GM21381 (cell line): ENCODE results near the gene NOTCH1.

Experiments
- ATAC-seq: cut with Tn5 transposase; IDR thresholded peaks from one replicate; pipeline ENCODE4 v1.9.1; 2021; ENCODE audit warnings: mild to moderate bottlenecking, moderate library complexity; ENCODE audit not compliant: unreplicated experiment

Gene NOTCH1

GRCh38 chr9:136549010-136549980 lies 3.4 kb upstream of the NOTCH1 start:
- ATAC-seq, result no peak

GRCh38 chr9:136547508-136548215 lies 1.8 kb upstream of the NOTCH1 start:
- no peak for ATAC-seq

GRCh38 chr9:136546697-136547501 lies 1.1 kb upstream of the NOTCH1 start:
- peak; percentile 0 for ATAC-seq

GRCh38 chr9:136545692-136545964 lies 220 bp downstream of the NOTCH1 start:
- ATAC-seq, result no peak

DNA sequence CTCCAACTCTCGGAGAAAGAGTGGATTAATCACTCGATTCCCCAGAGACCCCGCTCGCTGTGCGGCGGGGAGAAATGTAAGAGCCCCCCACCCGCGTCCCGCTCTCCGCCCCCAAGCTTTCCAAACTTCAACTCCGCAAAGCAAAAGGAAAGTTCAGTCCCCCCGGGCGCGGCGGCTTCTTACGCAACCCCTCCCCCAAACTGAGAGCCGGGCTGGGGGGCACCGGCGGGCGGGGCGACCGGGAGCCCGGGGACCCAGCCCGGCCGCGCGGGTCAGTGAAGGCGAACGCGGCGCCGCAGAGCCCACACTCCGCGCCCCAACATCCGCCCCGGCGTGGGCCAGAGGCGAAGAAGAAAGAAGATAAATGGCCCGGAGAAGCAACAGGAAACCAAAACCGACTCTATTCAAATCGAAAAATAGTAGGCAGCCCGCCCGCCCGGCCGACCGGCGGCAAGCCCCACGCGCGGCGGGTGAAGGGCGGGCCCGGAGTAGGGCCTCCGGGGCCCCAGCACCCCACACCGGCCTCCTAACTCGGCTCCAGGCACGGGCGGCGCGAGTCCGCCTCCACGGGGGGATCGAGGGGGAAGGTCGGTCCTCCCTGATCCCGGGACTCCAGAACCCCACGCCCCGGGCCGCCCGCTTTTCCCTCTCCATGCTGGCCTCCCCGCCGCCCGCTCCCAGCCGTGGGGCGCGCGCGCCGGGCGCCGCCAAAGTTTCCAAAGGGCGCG lies 720 bp downstream of the NOTCH1 start:
- ATAC-seq, result peak; percentile 17

GRCh38 chr9:136544548-136544963 lies 1.3 kb downstream of the NOTCH1 start:
- ATAC-seq, result no peak

DNA sequence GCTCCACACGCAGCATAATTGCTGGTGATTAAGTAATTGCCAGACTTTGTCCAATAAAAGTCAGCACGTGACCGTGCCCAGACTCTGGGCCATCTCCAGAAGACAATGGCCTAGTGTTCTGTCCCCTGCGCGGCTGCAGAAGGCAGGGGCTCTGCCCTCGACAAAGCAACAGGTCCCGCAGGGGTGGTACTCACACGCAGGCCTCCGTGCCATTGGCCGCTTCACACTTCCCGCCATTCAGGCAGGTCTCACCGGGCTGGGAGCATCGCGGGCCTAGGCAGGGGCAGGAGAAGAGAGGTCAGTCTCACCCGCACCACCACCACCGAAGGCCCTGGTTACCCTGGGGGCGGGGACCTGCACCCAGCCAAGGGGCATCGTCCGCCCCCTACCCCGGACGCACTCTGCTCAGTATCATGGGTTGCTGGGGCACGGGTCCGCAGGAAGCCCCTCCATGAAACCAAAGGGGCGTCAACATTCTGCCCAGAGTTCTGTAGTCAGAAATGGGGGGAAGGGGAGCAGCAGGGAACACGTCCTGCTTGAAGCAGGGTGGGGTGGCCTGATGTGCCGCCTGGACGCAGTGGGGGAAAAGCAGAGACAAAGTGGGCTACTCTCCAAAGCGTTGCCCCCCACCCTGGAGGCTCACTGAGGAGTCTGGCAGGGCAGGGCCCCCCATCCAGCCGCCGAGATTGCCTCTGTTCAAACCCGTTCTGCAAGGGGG lies 1.9 kb downstream of the NOTCH1 start:
- no peak for ATAC-seq

GRCh38 chr9:136543280-136543679 lies 2.6 kb downstream of the NOTCH1 start:
- no peak for ATAC-seq

DNA sequence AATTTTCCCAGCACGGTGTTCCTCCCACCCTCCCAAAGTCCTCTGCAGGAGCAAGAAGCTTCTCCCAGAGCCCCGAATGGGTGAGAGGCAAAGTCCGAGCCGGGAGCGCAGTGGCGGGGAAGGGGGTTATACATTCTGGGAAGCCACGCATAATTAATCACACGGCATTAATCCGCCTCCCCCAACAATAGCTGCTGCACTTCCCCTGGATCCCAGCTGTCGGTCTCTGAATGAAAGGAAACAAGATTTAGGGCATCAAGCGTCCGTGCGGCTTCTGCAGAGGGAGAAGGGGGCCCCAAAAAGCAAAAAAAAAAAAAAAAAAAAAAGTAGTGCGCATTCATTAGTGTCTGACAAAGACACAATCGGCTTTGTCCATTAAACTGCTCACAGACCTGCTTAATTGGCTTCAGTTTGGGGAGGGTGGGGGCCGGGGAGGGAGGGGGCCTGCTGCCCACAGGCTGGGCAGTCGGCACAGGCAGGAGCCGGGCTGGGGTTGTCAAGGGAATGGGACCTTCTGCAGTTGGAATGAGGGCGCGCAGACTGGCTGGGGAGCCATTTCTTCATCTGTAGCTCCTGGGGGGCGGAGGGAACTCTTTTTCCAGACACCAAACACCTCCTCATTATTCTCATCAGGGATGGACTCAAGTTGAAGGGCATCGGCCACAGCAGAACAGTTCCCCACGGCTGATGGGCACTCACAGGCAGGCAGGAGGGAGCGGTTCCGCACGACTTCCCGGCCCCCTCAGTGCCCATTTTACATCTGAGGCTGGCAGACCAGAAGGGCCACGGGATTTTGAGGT lies 3.4 kb downstream of the NOTCH1 start:
- no peak for ATAC-seq

DNA sequence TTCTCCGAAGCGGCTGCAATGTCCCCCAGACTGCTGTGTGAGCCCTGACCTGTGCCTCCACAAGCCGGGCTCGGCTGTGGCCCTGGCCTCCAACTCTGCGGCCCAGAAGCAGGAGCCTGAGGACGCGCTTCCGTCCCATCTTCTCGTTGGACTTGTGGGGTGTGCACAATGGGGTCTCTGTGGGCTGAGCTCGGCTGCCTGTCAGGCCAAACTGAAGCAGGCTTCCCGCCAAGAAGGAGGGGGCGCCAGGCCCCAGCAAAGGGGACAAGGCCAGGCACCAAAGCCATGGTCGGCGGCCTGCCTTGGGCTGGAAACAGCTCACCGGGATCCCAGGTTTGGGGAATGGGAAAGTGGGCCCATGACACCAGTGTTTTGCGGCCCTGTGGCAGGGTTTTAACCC lies 4.1 kb downstream of the NOTCH1 start:
- ATAC-seq, result no peak

DNA sequence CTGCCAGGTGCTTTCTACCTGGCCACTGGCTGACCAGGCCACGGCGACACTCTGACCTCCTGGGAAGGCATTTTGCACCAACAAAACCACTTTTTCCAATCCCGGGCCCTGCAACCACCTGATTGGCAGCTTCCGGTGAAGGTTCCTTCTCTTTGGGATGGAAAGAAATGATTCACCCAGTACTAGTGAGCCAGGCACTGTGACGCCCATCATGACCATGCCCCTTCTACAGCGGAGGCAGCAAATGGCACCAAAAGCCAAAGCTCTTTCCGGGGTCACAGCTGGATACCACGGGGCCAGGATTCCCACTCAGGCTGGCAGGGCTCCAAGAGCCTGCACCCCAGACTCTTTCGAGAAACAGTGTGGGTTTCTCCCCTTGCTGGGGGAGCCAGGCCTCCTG lies 4.7 kb downstream of the NOTCH1 start:
- no peak for ATAC-seq

DNA sequence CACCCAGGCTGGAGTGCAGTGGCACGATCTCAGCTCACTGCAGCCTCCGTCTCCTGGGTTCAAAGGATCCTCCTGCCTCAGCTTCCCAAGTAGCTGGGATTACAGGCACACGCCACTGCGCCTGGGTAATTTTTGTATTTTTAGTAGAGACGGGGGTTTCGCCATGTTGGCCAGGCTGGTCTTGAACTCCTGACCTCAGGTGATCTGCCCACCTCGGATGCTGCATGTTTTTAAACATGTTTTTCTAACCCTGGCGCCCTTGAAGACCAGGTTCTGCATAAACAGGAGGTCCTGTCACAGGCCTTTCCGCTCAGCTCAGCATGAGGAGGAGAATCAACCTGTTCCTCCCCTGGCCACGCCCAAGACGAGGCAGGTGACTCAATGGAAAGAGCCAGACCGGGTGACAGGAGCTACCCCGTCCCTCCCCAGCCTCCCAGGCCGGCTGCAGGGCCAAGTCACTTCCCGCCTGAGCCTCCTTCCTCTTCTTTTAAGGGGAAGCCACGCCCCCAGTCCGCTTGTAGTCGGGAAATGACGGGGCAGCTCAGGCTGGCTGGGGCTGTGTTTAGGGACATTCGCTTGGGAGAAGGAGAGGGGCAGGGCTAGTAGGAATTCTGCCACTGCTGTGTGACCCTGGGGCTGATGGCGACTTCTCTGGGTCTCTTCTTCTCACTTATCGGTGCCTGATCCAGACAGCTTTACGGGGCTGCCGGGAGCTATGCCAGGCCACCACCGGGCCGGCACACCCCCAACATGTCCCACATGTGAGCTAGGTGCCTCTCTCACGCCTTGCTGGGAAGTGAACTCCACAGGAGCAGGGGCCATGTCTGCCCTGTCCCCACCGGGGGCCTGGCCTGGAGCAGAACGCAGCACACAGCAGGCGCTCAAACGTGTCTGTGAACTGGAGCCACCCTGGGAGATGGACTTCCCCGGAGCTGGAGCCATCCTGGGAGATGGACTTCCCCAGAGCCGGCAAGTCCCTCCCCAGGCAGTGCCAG lies 6.1 kb downstream of the NOTCH1 start:
- peak; percentile 48 for ATAC-seq

- peak; percentile 34 for ATAC-seq
Measured at GRCh38 chr9:136538599-136539426, 7.0 kb downstream of the NOTCH1 start.

- no peak for ATAC-seq
Measured at GRCh38 chr9:136537896-136538598, 7.8 kb downstream of the NOTCH1 start.

- ATAC-seq, result no peak
Measured at GRCh38 chr9:136537411-136537810, 8.4 kb downstream of the NOTCH1 start.

DNA sequence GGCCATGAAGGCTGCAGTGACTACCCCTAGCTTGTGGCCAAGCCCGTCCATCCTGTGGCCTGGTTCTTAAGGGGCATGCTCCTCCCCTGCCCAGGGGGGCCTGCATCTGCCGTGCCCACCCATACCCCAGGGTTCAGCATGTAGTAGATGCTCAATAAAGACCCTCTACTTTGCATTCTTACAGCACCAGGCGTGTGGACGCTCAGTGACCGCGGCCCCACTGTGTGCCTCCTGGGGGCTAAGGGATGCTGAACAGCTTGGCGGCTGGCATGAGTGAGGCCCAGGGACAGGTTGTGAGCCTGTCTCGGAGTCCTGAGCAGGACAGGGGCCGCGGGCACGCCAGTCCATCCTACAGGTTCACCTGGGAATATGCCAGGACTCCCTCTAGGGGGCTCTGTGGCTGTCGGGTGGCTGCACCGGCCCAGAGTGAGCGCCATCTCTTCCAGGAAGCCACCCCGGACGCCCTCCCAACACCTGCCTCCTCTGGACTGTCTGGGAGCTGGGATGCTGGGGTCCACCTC lies 9.1 kb downstream of the NOTCH1 start:
- ATAC-seq, result no peak
